Mammary epithelial cell (primary cell): Measurements from ENCODE around the gene MTG1.

Experiments
- EZH2 ChIP-seq: IDR thresholded peaks from 2 replicates; pipeline ENCODE4 v1.6.1; 2012; ENCODE audit warnings: low read length, inconsistent platforms, borderline replicate concordance
- TF ChIP-seq, protein P1 (sequence below), 2 donors: IDR thresholded peaks in 1 of 2; conservative IDR thresholded peaks in 1 of 2; 2 replicates each; pipeline ENCODE4 v1.5.1; 2011 to 2012; ENCODE audit warnings: inconsistent platforms in 2 of 2, low read length in 2 of 2, mild to moderate bottlenecking in 2 of 2, control low read depth in 1 of 2, low read depth in 1 of 2; ENCODE audit not compliant: insufficient read depth in 1 of 2; ENCODE audit errors: extremely low read depth in 1 of 2

DNA sequence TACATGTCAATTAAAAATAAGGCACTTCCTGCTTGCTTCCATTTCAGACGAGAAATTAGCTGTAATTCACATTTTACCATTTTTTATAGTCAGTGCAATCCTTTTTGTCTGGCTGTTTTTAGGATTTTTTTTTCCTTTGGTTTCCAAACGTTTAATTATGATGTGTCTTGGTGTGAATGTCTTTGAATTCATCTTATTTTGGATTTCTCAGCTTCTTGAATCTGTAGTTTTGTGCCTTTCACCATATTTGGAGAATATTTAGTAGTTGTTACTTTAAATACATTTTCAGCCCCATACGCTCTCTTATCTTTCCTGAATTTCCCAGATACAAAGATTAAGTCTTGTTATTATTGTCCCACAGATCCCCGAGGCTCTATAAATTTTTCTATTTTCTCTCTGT, 57.4 kb downstream of the MTG1 start:
- TF ChIP-seq, protein P1, sequence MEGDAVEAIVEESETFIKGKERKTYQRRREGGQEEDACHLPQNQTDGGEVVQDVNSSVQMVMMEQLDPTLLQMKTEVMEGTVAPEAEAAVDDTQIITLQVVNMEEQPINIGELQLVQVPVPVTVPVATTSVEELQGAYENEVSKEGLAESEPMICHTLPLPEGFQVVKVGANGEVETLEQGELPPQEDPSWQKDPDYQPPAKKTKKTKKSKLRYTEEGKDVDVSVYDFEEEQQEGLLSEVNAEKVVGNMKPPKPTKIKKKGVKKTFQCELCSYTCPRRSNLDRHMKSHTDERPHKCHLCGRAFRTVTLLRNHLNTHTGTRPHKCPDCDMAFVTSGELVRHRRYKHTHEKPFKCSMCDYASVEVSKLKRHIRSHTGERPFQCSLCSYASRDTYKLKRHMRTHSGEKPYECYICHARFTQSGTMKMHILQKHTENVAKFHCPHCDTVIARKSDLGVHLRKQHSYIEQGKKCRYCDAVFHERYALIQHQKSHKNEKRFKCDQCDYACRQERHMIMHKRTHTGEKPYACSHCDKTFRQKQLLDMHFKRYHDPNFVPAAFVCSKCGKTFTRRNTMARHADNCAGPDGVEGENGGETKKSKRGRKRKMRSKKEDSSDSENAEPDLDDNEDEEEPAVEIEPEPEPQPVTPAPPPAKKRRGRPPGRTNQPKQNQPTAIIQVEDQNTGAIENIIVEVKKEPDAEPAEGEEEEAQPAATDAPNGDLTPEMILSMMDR (conservative IDR thresholded peaks at IDR 0.05 in 1 of 2, IDR thresholded peaks at IDR 0.05 in 1 of 2; ENCODE audit: extremely low read depth in 1 of 2, insufficient read depth in 1 of 2, low read depth in 1 of 2, low read length in 2 of 2), result no peak
- no peak for TF ChIP-seq EZH2
